ENCODE results near the gene PIGU. TPM values are rescaled to one million over a fixed set of nuclear protein-coding genes. Genes with fewer than 3 reads are reported as not detected.

The PIGU gene
- total RNA-seq, 1 donor from 2014 or later = 54.9 TPM

DNA sequence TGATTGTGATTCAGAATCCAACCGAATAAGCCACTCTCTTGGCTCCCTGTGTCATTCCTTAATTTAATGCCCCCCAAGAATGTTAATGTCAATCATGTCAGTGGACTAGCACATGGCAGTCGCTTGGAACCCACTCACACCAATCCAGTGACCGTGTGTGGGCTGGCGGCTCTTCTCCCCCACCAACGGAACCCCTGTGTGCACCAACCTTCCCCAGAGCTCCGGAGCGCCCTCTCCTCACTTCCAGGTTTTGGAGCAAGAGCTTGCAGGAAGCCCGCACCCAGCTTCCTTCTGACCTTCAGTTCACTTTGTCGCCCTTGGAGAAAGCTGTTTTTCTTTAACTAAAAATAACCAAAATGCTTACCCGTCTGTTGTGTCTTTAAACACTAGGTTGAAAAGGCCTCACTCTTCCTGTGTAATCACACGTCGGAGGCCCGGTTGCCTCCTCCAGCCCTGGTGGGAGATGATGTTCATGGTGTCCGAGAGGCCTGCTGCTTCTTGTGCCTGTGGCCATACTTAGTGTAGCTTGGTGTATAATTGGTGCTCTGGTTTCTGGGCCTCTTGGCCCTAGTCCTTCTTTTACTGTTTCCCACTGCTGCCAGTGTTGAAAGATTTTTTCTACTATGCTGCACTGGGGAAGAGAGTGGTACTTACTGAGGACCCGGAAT, 136.2 kb downstream of the PIGU start:
- H3K27ac Mint-ChIP-seq (ENCODE audit: unreplicated experiment) = no peak overlapping the region
- H3K9me3 Mint-ChIP-seq = no peaks in the 10 kb centered on the region
- H3K36me3 Mint-ChIP-seq (ENCODE audit: low read depth) = peaks cover 18% of the 10 kb centered on the region
- H3K4me3 Mint-ChIP-seq = no peak overlapping the region
- TF ChIP-seq, protein P1, sequence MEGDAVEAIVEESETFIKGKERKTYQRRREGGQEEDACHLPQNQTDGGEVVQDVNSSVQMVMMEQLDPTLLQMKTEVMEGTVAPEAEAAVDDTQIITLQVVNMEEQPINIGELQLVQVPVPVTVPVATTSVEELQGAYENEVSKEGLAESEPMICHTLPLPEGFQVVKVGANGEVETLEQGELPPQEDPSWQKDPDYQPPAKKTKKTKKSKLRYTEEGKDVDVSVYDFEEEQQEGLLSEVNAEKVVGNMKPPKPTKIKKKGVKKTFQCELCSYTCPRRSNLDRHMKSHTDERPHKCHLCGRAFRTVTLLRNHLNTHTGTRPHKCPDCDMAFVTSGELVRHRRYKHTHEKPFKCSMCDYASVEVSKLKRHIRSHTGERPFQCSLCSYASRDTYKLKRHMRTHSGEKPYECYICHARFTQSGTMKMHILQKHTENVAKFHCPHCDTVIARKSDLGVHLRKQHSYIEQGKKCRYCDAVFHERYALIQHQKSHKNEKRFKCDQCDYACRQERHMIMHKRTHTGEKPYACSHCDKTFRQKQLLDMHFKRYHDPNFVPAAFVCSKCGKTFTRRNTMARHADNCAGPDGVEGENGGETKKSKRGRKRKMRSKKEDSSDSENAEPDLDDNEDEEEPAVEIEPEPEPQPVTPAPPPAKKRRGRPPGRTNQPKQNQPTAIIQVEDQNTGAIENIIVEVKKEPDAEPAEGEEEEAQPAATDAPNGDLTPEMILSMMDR (conservative IDR thresholded peaks at IDR 0.05) = no peak
- peaks cover 5% of the 10 kb centered on the region for H3K4me1 Mint-ChIP-seq
- DNase-seq (ENCODE audit: low read depth, low spot score) = no peak
- H3K27me3 Mint-ChIP-seq (ENCODE audit: low read depth) = peaks cover 6% of the 10 kb centered on the region

DNA sequence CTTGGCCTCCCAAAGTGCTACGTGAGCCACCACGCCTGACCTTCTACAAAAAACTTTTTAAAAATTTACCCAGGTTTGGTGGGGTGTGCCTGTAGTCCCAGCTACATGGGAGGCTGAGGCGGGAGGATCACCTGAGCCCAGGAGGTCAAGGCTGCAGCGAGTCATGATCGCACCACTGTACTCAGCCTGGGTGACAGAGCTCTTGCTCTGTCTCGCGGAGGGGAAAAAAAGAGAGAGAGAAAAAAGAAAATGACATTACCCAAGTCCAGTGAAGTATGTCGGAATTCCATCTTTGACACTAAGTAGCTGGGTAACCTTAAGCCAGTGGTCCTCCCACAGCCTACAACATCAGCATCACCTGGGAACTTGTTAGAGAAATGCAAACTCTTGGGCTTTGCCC, 137.1 kb downstream of the PIGU start:
- TF ChIP-seq, protein P1 (conservative IDR thresholded peaks at IDR 0.05) = no peak
- H3K4me3 Mint-ChIP-seq = no peak overlapping the region
- H3K4me1 Mint-ChIP-seq = peaks cover 5% of the 10 kb centered on the region
- H3K27me3 Mint-ChIP-seq (ENCODE audit: low read depth) = peaks cover 1% of the 10 kb centered on the region
- no peaks in the 10 kb centered on the region for H3K9me3 Mint-ChIP-seq
- peaks cover 22% of the 10 kb centered on the region for H3K36me3 Mint-ChIP-seq (ENCODE audit: low read depth)
- no peak overlapping the region for H3K27ac Mint-ChIP-seq (ENCODE audit: unreplicated experiment)
- no peak for DNase-seq (ENCODE audit: low read depth, low spot score)

DNA sequence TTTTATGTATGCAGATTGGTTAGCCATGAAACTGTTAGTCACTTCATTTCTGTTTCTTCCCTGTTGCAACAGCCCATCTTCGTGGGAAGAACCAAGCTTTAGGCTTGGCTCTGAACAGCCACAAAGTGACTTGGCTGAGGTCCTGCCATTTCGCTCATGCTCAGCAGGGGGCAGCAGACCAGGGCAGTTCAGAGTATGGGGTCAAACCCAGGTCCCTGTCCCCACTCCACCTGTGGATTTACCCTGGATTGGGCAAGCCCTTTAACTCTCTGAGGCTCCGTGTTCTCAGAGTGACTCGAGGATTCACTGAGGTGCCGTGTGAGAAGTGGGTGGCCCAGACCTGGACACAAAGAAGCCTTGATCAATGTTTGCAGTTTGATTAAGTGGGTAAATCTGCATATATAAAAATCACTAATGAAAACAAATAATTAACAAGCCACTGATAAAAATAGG, 138.2 kb downstream of the PIGU start:
- H3K9me3 Mint-ChIP-seq = no peaks in the 10 kb centered on the region
- H3K36me3 Mint-ChIP-seq (ENCODE audit: low read depth) = peaks cover 27% of the 10 kb centered on the region
- H3K27ac Mint-ChIP-seq (ENCODE audit: unreplicated experiment) = no peak overlapping the region
- H3K27me3 Mint-ChIP-seq (ENCODE audit: low read depth) = no peaks in the 10 kb centered on the region
- TF ChIP-seq, protein P1 (conservative IDR thresholded peaks at IDR 0.05) = peak; percentile 85
- peak; percentile 59 for DNase-seq (ENCODE audit: low read depth, low spot score)
- no peak overlapping the region for H3K4me3 Mint-ChIP-seq
- no peaks in the 10 kb centered on the region for H3K4me1 Mint-ChIP-seq

- peaks cover 27% of the 10 kb centered on the region for H3K36me3 Mint-ChIP-seq (ENCODE audit: low read depth)
- no peaks in the 10 kb centered on the region for H3K27me3 Mint-ChIP-seq (ENCODE audit: low read depth)
- DNase-seq (ENCODE audit: low read depth, low spot score) = no peak
- H3K4me3 Mint-ChIP-seq = no peak overlapping the region
- no peaks in the 10 kb centered on the region for H3K9me3 Mint-ChIP-seq
- TF ChIP-seq, protein P1 (conservative IDR thresholded peaks at IDR 0.05) = no peak
- no peak overlapping the region for H3K27ac Mint-ChIP-seq (ENCODE audit: unreplicated experiment)
- no peaks in the 10 kb centered on the region for H3K4me1 Mint-ChIP-seq
These were observed 139.2 kb downstream of the PIGU start for GRCh38 chr20:34537651-34538050.

GRCh38 chr20:34536798-34537394, 140.0 kb downstream of the PIGU start:
- Mint-ChIP-seq H3K4me1 (no peaks in the 10 kb centered on the region), H3K36me3 (ENCODE audit: low read depth) (peaks cover 27% of the 10 kb centered on the region)
- DNase-seq (ENCODE audit: low read depth, low spot score) = peak; percentile 57

More at GRCh38 chr20:34536798-34537394, 140.0 kb downstream of the PIGU start:
- peak overlapping the region; percentile 29 for H3K4me3 Mint-ChIP-seq
- TF ChIP-seq, protein P1 (conservative IDR thresholded peaks at IDR 0.05) = peak; percentile 50
- H3K27me3 Mint-ChIP-seq (ENCODE audit: low read depth) = no peaks in the 10 kb centered on the region
- no peak overlapping the region for H3K27ac Mint-ChIP-seq (ENCODE audit: unreplicated experiment)
- no peaks in the 10 kb centered on the region for H3K9me3 Mint-ChIP-seq

Data from neural crest cell (in vitro differentiated cells).